Measurements from ENCODE around the gene ZNF618. TPM values are rescaled to one million over a fixed set of nuclear protein-coding genes. Genes with fewer than 3 reads are reported as not detected.

ZNF618 gene
- total RNA-seq, 1 experiment from 2014 or later: not detected

DNA sequence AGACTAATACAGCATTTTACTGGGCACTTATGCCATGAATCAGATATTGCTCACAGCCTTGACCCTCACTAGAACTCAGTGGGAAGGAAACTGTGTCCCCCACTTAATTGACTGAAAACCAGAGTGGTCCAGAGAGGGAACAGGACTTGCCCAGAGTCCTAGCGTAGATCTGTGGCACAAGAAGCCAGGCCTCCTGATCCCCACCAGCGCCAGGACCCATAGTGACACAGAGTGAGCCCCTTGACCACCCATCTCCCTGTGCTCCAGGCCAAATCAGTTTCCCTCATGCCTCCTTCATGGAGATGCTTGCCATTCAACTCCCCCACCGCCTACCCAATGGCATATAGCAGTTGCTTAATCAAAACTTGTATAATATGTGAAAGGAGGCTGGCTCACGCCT lies 214.7 kb downstream of the ZNF618 start:
- H3K4me2 ChIP-seq (ENCODE audit: low read depth, low read length, poor library complexity, severe bottlenecking): no peak overlapping the region
- H3K9ac ChIP-seq (ENCODE audit: low read length): no peak overlapping the region
- H3K36me3 ChIP-seq (ENCODE audit: insufficient read depth, low read length): no peaks in the 10 kb centered on the region
- H4K20me1 ChIP-seq (ENCODE audit: insufficient read depth, low read depth, low read length): no peaks in the 10 kb centered on the region
- H2AFZ ChIP-seq (ENCODE audit: low read length): no peak overlapping the region
- no peak overlapping the region for H3K4me3 ChIP-seq (ENCODE audit: low read length)
- no peak overlapping the region for H3K27ac ChIP-seq (ENCODE audit: low read length)
- no peaks in the 10 kb centered on the region for H3K4me1 ChIP-seq (ENCODE audit: low read length)
- no peak for DNase-seq
- H3K79me2 ChIP-seq (ENCODE audit: low read length): no peaks in the 10 kb centered on the region
- no peaks in the 10 kb centered on the region for H3K9me2 ChIP-seq (replicated peaks; ENCODE audit: insufficient read depth, low read length)
- H3K27me3 ChIP-seq (ENCODE audit: low read length): no peaks in the 10 kb centered on the region
- H3K9me3 ChIP-seq (ENCODE audit: low read length): no peaks in the 10 kb centered on the region

DNA sequence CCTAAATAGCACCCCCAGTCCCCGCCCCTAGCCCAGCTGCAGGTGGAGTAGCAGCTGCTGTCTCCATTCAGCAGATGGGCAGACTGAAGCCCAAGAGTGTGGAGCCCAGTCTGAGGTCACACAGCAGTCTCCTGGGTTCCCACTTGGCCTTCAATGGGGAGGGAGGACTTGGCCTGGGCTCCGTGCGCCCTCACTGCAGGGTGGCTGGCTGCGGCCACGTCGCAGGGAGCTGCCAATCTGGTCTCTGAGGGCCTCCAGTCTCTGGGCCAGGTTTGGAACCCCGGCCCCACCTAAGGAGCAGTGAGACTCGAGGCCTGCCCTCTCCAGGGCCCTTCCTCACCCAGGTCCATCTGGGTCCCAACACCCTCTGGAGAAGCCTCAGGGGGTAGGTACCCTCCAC lies 215.6 kb downstream of the ZNF618 start:
- H3K9ac ChIP-seq (ENCODE audit: low read length): no peak overlapping the region
- no peak for DNase-seq
- H3K36me3 ChIP-seq (ENCODE audit: insufficient read depth, low read length): no peaks in the 10 kb centered on the region
- H3K27me3 ChIP-seq (ENCODE audit: low read length): no peaks in the 10 kb centered on the region
- H4K20me1 ChIP-seq (ENCODE audit: insufficient read depth, low read depth, low read length): no peaks in the 10 kb centered on the region
- no peaks in the 10 kb centered on the region for H3K79me2 ChIP-seq (ENCODE audit: low read length)
- H3K9me3 ChIP-seq (ENCODE audit: low read length): no peaks in the 10 kb centered on the region
- H2AFZ ChIP-seq (ENCODE audit: low read length): no peak overlapping the region
- no peak overlapping the region for H3K4me3 ChIP-seq (ENCODE audit: low read length)
- no peaks in the 10 kb centered on the region for H3K4me1 ChIP-seq (ENCODE audit: low read length)
- H3K9me2 ChIP-seq (replicated peaks; ENCODE audit: insufficient read depth, low read length): no peaks in the 10 kb centered on the region
- H3K4me2 ChIP-seq (ENCODE audit: low read depth, low read length, poor library complexity, severe bottlenecking): no peak overlapping the region
- no peak overlapping the region for H3K27ac ChIP-seq (ENCODE audit: low read length)

- no peak overlapping the region for H3K4me2 ChIP-seq (ENCODE audit: low read depth, low read length, poor library complexity, severe bottlenecking)
- H2AFZ ChIP-seq (ENCODE audit: low read length): no peak overlapping the region
- H3K27ac ChIP-seq (ENCODE audit: low read length): no peak overlapping the region
- no peak overlapping the region for H3K4me3 ChIP-seq (ENCODE audit: low read length)
- H3K9ac ChIP-seq (ENCODE audit: low read length): no peak overlapping the region
- DNase-seq: no peak
- no peaks in the 10 kb centered on the region for H3K9me3 ChIP-seq (ENCODE audit: low read length)
- no peaks in the 10 kb centered on the region for H3K4me1 ChIP-seq (ENCODE audit: low read length)
- no peaks in the 10 kb centered on the region for H3K9me2 ChIP-seq (replicated peaks; ENCODE audit: insufficient read depth, low read length)
- no peaks in the 10 kb centered on the region for H3K79me2 ChIP-seq (ENCODE audit: low read length)
- no peaks in the 10 kb centered on the region for H3K36me3 ChIP-seq (ENCODE audit: insufficient read depth, low read length)
- no peaks in the 10 kb centered on the region for H3K27me3 ChIP-seq (ENCODE audit: low read length)
- no peaks in the 10 kb centered on the region for H4K20me1 ChIP-seq (ENCODE audit: insufficient read depth, low read depth, low read length)
Observed at GRCh38 chr9:114092336-114092735, 216.2 kb downstream of the ZNF618 start.

GRCh38 chr9:114093031-114093471 lies 216.9 kb downstream of the ZNF618 start:
- no peak overlapping the region for H3K9ac ChIP-seq (ENCODE audit: low read length)
- H2AFZ ChIP-seq (ENCODE audit: low read length): no peak overlapping the region
- H3K79me2 ChIP-seq (ENCODE audit: low read length): no peaks in the 10 kb centered on the region
- no peaks in the 10 kb centered on the region for H3K9me2 ChIP-seq (replicated peaks; ENCODE audit: insufficient read depth, low read length)
- no peak overlapping the region for H3K4me2 ChIP-seq (ENCODE audit: low read depth, low read length, poor library complexity, severe bottlenecking)
- H4K20me1 ChIP-seq (ENCODE audit: insufficient read depth, low read depth, low read length): no peaks in the 10 kb centered on the region
- no peak overlapping the region for H3K27ac ChIP-seq (ENCODE audit: low read length)
- H3K27me3 ChIP-seq (ENCODE audit: low read length): no peaks in the 10 kb centered on the region
- no peak overlapping the region for H3K4me3 ChIP-seq (ENCODE audit: low read length)
- H3K4me1 ChIP-seq (ENCODE audit: low read length): no peaks in the 10 kb centered on the region
- no peaks in the 10 kb centered on the region for H3K36me3 ChIP-seq (ENCODE audit: insufficient read depth, low read length)
- no peak for DNase-seq
- no peaks in the 10 kb centered on the region for H3K9me3 ChIP-seq (ENCODE audit: low read length)

- Histone ChIP-seq H3K27ac (ENCODE audit: low read length) (no peak overlapping the region), H3K9me3 (ENCODE audit: low read length) (no peaks in the 10 kb centered on the region), H3K79me2 (ENCODE audit: low read length) (no peaks in the 10 kb centered on the region), H3K9me2 (replicated peaks; ENCODE audit: insufficient read depth, low read length) (no peaks in the 10 kb centered on the region), H3K9ac (ENCODE audit: low read length) (no peak overlapping the region), H2AFZ (ENCODE audit: low read length) (no peak overlapping the region), H4K20me1 (ENCODE audit: insufficient read depth, low read depth, low read length) (no peaks in the 10 kb centered on the region), H3K27me3 (ENCODE audit: low read length) (no peaks in the 10 kb centered on the region), H3K4me1 (ENCODE audit: low read length) (no peaks in the 10 kb centered on the region), H3K36me3 (ENCODE audit: insufficient read depth, low read length) (no peaks in the 10 kb centered on the region), H3K4me3 (ENCODE audit: low read length) (no peak overlapping the region), H3K4me2 (ENCODE audit: low read depth, low read length, poor library complexity, severe bottlenecking) (no peak overlapping the region)
- DNase-seq: no peak
Observed at GRCh38 chr9:114093761-114094505, 217.8 kb downstream of the ZNF618 start.

DNA sequence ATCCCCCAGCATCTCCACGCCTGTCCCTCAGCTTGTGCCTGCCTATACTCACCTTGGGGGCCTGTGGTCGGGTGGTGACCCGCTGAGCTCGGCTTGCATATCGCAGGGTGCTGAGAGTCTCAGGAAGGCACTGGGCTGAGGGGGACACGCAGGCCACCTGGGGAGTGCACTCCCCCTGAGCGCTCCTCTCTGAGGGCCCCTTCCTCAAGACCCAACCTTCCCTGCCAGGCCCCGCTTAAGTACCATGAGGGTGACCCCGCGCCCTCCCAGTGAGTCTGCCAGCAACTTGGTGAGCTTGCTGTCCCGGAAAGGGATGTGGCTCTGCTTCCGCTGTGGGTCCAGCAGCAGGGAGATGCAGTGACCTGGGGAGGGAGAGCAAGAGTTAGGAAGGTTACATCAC lies 218.9 kb downstream of the ZNF618 start:
- Histone ChIP-seq H3K79me2 (ENCODE audit: low read length) (no peaks in the 10 kb centered on the region), H3K27me3 (ENCODE audit: low read length) (no peaks in the 10 kb centered on the region), H3K9me3 (ENCODE audit: low read length) (no peaks in the 10 kb centered on the region), H3K9me2 (replicated peaks; ENCODE audit: insufficient read depth, low read length) (no peaks in the 10 kb centered on the region), H3K27ac (ENCODE audit: low read length) (no peak overlapping the region), H2AFZ (ENCODE audit: low read length) (no peak overlapping the region), H3K9ac (ENCODE audit: low read length) (no peak overlapping the region), H4K20me1 (ENCODE audit: insufficient read depth, low read depth, low read length) (no peaks in the 10 kb centered on the region), H3K36me3 (ENCODE audit: insufficient read depth, low read length) (no peaks in the 10 kb centered on the region), H3K4me3 (ENCODE audit: low read length) (no peak overlapping the region), H3K4me2 (ENCODE audit: low read depth, low read length, poor library complexity, severe bottlenecking) (no peak overlapping the region), H3K4me1 (ENCODE audit: low read length) (no peaks in the 10 kb centered on the region)
- DNase-seq: no peak

GRCh38 chr9:114096041-114096511 lies 220.0 kb downstream of the ZNF618 start:
- H3K9me2 ChIP-seq (replicated peaks; ENCODE audit: insufficient read depth, low read length): no peaks in the 10 kb centered on the region
- H3K36me3 ChIP-seq (ENCODE audit: insufficient read depth, low read length): no peaks in the 10 kb centered on the region
- H3K4me1 ChIP-seq (ENCODE audit: low read length): no peaks in the 10 kb centered on the region
- H3K79me2 ChIP-seq (ENCODE audit: low read length): no peaks in the 10 kb centered on the region
- no peaks in the 10 kb centered on the region for H3K9me3 ChIP-seq (ENCODE audit: low read length)
- DNase-seq: peak; percentile 63
- H3K9ac ChIP-seq (ENCODE audit: low read length): no peak overlapping the region
- no peaks in the 10 kb centered on the region for H4K20me1 ChIP-seq (ENCODE audit: insufficient read depth, low read depth, low read length)
- no peak overlapping the region for H3K4me2 ChIP-seq (ENCODE audit: low read depth, low read length, poor library complexity, severe bottlenecking)
- no peak overlapping the region for H3K4me3 ChIP-seq (ENCODE audit: low read length)
- H3K27me3 ChIP-seq (ENCODE audit: low read length): no peaks in the 10 kb centered on the region
- H2AFZ ChIP-seq (ENCODE audit: low read length): no peak overlapping the region
- H3K27ac ChIP-seq (ENCODE audit: low read length): no peak overlapping the region

DNA sequence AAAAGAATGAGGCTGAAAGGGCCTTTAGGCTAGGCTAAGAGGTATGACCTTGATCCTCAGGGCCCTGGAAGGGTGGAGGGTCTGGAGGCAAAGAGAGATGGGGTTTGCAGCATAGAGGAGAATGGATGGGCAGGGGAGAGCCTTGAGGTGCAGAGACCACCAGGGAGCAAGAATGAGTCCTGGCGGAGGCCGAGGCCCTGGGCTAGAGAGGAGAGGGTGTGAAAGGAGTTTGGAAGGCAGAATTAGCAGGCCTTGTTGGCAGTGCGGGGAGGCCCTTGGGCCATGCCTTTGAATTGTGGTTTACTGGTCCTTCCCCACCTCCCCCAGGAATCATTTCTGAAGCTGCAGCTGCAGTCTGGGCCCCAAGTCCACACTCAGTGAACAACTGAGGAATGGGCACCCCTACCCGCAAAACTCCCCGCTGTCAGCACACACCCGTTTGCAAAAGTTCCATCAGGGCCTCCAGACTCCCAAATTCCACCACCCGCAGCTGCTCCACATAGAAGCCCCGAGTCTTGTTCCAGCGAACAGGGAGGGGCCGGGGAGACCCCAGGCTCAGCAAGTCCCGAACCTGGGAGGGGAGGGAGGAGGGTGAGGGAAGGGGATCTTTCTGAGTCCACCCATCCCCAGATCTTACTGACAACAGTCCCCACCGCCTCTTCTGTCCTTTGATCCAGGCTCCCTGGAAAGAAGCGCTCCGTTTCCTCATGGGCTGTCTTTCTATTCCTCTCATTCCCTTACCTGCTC lies 220.9 kb downstream of the ZNF618 start:
- H4K20me1 ChIP-seq (ENCODE audit: insufficient read depth, low read depth, low read length): no peaks in the 10 kb centered on the region
- no peak overlapping the region for H3K4me2 ChIP-seq (ENCODE audit: low read depth, low read length, poor library complexity, severe bottlenecking)
- no peak overlapping the region for H3K27ac ChIP-seq (ENCODE audit: low read length)
- H3K4me3 ChIP-seq (ENCODE audit: low read length): no peak overlapping the region
- H3K79me2 ChIP-seq (ENCODE audit: low read length): no peaks in the 10 kb centered on the region
- no peaks in the 10 kb centered on the region for H3K9me2 ChIP-seq (replicated peaks; ENCODE audit: insufficient read depth, low read length)
- H3K27me3 ChIP-seq (ENCODE audit: low read length): no peaks in the 10 kb centered on the region
- no peak for DNase-seq
- H3K36me3 ChIP-seq (ENCODE audit: insufficient read depth, low read length): no peaks in the 10 kb centered on the region
- no peak overlapping the region for H2AFZ ChIP-seq (ENCODE audit: low read length)
- H3K9ac ChIP-seq (ENCODE audit: low read length): no peak overlapping the region
- no peaks in the 10 kb centered on the region for H3K4me1 ChIP-seq (ENCODE audit: low read length)
- H3K9me3 ChIP-seq (ENCODE audit: low read length): no peaks in the 10 kb centered on the region

All from Karpas-422 (cell line).